Mesothelial cell of epicardium (in vitro differentiated cells): ENCODE data around the gene ARFGEF3. TPM values are rescaled to one million over a fixed set of nuclear protein-coding genes. Genes with fewer than 3 reads are reported as not detected.

Experiments used
- DNase-seq, 2 experiments: peaks; one replicate each; pipeline ENCODE4 v3.0.0; 2021; ENCODE audit warnings: low spot score in 2 of 2; ENCODE audit not compliant: unreplicated experiment in 2 of 2
- H3K27ac Mint-ChIP-seq: 2 replicates; pipeline ENCODE4 v1.8.0; 2021; ENCODE audit warnings: mixed read lengths
- H3K27me3 Mint-ChIP-seq: 2 replicates; pipeline ENCODE4 v1.8.0; 2021; ENCODE audit warnings: low read depth, mixed read lengths
- H3K36me3 Mint-ChIP-seq: 2 replicates; pipeline ENCODE4 v1.8.0; 2021; ENCODE audit warnings: mixed read lengths
- H3K4me1 Mint-ChIP-seq: 2 replicates; pipeline ENCODE4 v1.8.0; 2021; ENCODE audit warnings: mixed read lengths
- H3K4me3 Mint-ChIP-seq: 2 replicates; pipeline ENCODE4 v1.8.0; 2021; ENCODE audit warnings: mild to moderate bottlenecking, moderate library complexity, mixed read lengths
- H3K9me3 Mint-ChIP-seq: 2 replicates; pipeline ENCODE4 v1.8.0; 2021; ENCODE audit warnings: mixed read lengths
- CTCF ChIP-seq: fragments of 200-600 bp; sonication (generic); IDR thresholded peaks from one replicate; pipeline ENCODE4 v1.5.0; 2021; ENCODE audit warnings: antibody characterized with exemption; ENCODE audit not compliant: unreplicated experiment
- total RNA-seq: library from RNA; stranded (reverse); gene quantifications from 3 replicates; pipeline ENCODE4 v1.2.1, GENCODE V29; 2021

ARFGEF3 gene
- total RNA-seq, 1 donor from 2014 or later = 6.1 TPM

DNA sequence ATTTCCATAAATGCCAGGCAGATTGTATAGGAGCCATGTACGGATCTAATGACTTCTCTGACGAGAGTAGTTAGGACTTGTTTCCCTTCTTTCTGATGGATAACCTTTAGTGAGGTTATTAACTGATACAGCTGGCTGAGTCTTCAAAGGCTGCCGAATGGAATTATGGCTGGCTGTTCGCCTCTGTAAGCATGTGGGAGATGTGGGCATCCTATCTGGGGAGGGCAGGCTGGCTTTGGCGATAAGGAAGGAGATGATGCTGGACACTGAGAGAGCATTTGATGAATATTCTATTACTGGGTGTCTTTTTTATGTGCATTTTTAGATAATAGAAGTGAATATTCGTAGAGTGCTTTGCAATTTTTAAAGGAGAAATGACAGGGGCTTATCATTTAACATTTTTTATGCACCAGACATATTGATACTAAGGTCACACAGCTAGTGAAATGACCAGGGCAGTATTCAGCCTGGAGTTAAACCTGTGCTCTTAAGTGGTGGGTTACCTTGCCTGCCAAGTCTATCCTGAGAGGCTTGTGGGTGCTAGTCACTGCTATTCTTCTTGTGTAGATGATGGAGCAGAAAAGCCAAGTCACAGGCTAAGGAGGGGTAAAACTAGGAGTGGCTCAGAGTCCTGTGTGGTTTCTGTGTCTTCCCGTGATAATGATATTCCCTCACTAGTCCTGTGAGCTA, 53.5 kb downstream of the ARFGEF3 start:
- Mint-ChIP-seq H3K9me3 (no peaks in the 10 kb centered on the region), H3K27me3 (no peaks in the 10 kb centered on the region), H3K4me1 (peaks cover 24% of the 10 kb centered on the region), H3K4me3 (no peak overlapping the region), H3K27ac (peak overlapping the region; percentile 85), H3K36me3 (no peaks in the 10 kb centered on the region)
- no peak for TF ChIP-seq CTCF
- DNase-seq = no peak

- H3K27ac Mint-ChIP-seq = no peak within 1 kb of the TSS
- no peaks in the 10 kb centered on the region for H3K9me3 Mint-ChIP-seq
- no peak for DNase-seq
- H3K4me1 Mint-ChIP-seq = peaks cover 24% of the 10 kb centered on the region
- no peaks in the 10 kb centered on the region for H3K27me3 Mint-ChIP-seq
- TF ChIP-seq CTCF = no peak
- H3K36me3 Mint-ChIP-seq = no peaks in the 10 kb centered on the region
- no peak within 1 kb of the TSS for H3K4me3 Mint-ChIP-seq
Observed at GRCh38 chr6:138218449-138218848, 56.7 kb downstream of the ARFGEF3 start, which contains the start of gene PBOV1. Gene PBOV1 (minus strand): TSS chr6:138218491. CDS start chr6:138218395, 96 bp downstream.

DNA sequence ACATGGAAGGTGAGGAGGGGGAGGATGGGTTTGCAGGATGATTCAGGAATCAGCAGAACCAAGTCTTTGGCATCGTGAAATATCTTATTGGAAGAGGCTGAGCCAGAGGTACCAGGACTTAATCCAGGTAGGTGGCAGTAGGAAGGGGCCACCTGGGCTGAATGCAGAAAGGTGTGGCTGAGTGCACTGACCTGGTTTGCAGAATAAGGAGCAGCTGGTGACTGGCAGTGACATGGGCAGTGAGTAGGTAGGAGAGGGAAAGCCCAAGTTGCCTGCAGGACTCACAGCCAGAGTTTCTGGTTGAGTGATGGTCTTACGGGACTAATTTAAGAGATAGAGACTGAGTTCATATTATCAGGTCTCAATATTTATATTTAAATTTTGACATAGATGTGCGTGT, 57.7 kb downstream of the ARFGEF3 start:
- no peaks in the 10 kb centered on the region for H3K9me3 Mint-ChIP-seq

GRCh38 chr6:138219901-138220300, 58.2 kb downstream of the ARFGEF3 start:
- TF ChIP-seq CTCF = no peak
- no peaks in the 10 kb centered on the region for H3K36me3 Mint-ChIP-seq
- no peaks in the 10 kb centered on the region for H3K27me3 Mint-ChIP-seq
- no peak for DNase-seq
- no peak overlapping the region for H3K4me3 Mint-ChIP-seq
- H3K4me1 Mint-ChIP-seq = peaks cover 17% of the 10 kb centered on the region
- no peak overlapping the region for H3K27ac Mint-ChIP-seq
- H3K9me3 Mint-ChIP-seq = no peaks in the 10 kb centered on the region

More for the DNA sequence above, 57.7 kb downstream of the ARFGEF3 start:
- Mint-ChIP-seq H3K36me3 (no peaks in the 10 kb centered on the region), H3K4me1 (peaks cover 22% of the 10 kb centered on the region), H3K27me3 (no peaks in the 10 kb centered on the region), H3K4me3 (no peak overlapping the region), H3K27ac (no peak overlapping the region)
- no peak for DNase-seq
- no peak for TF ChIP-seq CTCF

DNA sequence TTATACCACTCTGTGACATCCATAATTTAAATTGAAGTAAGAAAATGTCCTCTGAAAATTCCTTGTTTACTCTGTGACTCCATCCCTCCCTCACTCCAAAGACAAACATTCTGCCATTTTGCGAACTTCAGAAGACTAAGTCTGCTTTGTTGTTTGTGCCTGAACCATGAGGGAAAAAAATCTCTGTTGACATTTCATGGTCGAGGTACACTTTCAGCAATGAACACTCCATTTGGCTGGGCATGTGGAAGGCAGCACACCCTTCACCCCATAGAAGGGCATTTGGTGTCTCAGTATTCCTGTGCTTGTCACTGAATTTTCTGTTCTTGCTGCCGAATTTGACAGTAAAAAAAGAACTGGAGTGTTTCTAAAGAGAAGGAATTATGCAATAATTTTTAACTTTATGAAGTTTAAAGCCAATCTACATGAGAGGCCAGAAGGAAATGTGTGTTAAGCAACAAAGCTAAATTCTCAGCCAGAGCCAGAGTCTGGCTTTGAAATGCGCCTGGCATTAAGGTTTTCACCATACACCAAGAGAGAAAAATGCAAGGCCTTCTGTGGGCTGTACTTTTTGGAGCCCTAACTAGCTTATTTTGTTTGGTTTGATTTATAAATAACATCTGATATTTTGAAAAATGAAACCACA, 61.3 kb downstream of the ARFGEF3 start:
- Mint-ChIP-seq H3K4me1 (peaks cover 12% of the 10 kb centered on the region), H3K36me3 (no peaks in the 10 kb centered on the region), H3K9me3 (no peaks in the 10 kb centered on the region), H3K27ac (no peak overlapping the region), H3K4me3 (no peak overlapping the region), H3K27me3 (no peaks in the 10 kb centered on the region)
- TF ChIP-seq CTCF = no peak
- DNase-seq = no peak
